Measurements from ENCODE around the gene CHST10.

The CHST10 gene

DNA sequence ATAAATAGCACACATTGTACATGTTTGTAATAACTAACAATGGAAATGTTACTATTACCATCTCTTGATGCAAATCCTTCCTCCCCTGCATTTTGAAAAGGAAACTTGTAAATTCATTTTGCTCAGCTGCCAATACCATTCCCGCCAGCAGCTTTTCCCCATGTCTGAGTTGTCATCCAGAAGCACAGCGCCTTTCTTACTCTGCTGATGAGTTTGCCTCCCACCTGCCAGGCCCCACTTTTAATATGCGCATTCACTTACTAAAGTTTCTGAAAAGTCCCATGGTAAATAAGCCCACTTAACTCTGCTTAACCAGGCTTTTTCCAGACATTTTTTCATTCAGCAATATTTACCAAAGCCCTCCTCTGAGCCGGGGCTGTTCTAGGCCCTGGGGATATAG lies 3.9 kb downstream of the CHST10 start:
- no peak for DNase-seq

DNA sequence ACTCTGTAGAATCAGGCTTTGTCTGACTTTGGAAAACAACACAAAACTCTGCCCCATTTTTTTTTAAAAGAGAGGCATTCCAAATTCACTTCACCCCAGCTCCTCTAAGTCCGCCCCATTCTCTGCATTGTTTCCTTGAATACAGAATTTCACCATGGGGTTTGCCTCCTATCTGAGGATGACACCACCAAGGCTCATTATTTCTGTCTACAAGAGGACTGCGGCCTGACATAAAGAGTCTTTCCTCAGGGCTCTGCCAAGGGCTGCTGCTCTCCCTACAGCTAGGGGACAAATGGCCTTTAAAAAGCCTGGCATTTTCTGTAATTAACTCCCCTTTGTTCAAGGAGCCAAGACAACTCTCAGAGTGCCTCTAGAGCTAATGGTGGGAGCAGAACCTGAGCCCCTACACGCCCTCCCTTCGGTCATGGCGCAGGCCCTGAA lies 4.6 kb downstream of the CHST10 start:
- no peak for DNase-seq

DNA sequence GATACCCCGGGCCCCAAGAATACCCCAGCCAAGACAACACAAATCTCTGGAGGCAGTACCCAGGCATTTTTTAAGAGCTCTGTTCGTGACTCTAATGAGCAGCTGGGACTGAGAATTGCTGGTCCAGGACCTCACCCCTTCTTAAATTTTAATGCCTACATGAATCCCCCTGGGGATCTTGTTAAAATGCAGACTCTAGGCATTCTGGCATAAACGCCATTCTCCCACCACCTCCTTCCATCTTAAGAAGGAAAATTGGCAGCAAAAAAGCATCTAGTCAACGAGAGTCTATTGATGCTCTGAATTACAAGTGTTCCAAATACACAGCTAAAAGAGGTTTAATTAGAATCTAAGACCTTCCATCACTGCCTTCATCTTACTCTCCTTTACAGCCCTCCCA lies 5.0 kb downstream of the CHST10 start:
- DNase-seq, result no peak

DNA sequence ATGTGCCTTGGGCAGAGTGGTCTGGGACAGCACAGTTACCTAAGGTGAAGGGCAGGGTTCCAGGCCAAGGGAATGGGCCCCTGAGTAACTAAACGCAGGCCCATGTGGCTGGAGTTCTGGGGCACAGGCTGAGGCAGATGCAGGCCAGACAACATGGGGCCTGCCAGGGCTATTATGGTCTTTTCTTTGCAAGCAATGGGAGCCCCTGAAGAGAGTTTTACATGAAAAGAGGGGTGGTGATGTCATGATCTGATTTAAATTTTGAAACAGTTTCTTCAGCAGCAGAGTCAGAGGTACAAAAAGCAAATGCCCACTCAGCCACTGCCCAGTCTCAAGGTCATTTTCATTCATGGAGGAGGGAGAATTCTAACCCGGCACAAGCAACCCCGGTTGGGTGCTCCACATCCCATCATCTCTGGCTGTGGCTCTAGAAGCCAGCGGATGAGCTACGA lies 5.6 kb downstream of the CHST10 start:
- DNase-seq, result no peak

DNA sequence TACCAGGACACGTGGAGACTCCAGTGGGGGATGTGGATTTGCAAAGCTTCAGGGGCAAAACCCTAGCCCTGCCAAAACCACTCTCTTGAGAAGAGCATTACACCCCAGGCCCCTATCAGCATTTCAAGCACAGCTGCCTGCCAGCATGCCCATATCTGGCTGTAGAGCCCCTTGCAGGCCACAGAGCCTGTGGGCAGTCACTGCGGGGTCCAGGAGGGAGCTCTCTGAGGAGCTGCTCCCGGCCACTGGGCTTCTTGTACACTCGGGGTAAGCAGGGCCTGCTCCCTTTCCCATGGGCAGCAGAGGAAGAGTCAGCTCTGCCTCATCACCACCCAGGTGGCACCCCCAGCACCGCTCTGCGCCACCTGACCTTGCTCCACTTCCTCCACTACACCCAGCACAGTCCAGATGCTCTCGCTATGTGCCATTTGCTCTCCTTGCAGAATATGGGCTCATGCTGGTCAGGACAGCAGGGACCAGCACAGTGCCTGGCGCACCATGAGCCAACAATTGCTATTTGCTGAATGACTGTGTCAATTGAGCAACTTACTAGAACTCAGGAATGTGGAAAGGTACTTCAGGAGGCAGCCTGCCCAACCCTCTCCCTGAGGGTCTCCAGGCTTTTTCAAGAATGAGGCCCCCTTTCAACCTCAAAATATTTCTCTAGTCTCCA lies 7.4 kb downstream of the CHST10 start:
- no peak for DNase-seq

DNA sequence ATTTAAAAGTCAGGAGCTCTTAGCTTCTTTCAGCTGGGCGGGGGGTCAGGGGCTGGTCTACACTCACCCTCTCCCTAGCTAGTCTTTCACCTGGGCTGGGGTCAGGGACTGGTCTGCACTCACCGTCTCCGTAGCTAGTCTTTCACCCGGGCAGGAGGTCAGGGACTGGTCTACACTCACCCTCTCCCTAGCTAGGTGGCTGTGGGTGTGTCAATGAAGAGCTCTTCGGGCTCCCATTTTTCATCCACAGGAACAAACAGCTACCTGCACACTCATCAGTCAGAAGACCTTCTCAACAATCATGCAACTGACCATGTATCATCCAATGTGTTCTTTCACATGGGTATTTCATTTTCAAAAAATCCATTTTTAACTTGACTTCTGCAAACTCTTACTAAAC lies 8.0 kb downstream of the CHST10 start:
- no peak for DNase-seq

DNA sequence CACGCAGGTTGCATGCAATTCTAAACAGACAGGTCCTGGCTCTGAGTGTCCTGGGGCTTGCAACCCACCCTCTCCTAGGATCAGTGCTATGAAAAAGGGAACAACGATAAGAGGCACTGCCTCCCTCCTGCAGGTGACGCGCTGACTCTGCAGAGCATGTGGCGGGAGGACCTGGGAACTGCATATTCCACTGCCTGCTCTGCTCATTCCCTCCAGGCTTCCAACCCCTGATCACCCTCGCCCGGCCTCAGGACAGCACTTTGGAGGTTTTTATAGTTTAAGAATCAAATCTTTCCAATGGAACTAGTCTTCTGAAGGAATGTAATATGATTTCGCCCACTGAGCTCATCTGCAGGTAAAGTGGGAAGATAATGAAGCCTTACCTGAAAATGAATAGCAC lies 8.5 kb downstream of the CHST10 start:
- DNase-seq, result no peak

DNA sequence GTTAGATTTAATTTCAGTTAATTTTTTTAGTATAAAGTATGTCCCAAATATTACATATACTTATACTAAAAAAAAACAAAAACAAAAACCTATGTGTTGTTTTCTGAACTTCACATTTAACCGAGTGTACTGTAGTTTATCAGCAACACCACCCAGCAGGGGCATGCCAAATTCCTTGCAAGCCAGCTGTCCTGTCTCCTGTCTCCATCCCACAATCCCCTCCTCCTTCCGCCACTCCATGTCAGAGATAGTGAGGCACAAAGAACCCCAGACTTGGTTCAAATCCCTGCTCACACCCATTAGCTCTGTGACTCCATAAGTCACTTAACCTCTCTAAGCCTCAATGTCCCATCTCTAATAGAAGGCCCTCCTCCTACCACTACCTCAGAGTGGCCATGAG lies 9.4 kb downstream of the CHST10 start:
- DNase-seq, result no peak

DNA sequence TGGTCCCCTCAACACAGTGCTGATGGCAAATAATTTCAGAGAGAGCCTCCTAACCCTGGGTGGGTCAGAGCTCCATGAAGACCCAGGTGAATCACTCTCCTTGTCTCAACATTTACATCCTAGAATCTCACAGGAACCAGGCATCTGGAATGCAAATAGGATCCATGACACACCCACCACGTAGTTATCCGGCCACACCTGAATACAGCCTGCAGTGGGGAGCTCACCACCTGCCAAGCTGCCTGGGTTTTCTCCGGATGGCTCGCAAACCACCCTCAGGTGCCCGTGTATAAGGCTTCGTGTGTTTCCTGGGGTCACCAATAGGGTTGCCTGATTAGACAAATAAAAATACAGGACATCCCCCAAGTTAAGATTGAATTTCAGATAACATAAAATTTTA lies 9.9 kb downstream of the CHST10 start:
- no peak for DNase-seq

DNA sequence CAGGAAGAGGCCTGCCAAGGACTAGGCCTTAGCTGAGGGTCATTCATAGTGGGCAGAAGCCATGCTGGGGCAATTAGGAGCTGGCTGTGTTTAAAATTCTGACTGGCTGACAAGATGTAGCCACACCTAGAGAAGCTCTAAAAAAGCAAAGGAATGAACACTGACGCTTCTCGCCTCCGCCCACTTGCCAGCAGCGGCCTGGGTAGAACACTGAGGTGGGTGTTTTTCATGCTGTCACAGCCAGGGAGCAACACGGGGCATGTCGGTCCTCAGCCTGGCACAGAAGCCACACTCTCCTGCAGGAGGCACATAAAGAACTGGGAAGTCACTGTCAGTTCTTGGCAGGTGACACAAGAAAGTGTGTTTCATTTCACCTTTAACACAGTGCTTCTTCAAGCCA lies 10.4 kb downstream of the CHST10 start:
- no peak for DNase-seq

DNA sequence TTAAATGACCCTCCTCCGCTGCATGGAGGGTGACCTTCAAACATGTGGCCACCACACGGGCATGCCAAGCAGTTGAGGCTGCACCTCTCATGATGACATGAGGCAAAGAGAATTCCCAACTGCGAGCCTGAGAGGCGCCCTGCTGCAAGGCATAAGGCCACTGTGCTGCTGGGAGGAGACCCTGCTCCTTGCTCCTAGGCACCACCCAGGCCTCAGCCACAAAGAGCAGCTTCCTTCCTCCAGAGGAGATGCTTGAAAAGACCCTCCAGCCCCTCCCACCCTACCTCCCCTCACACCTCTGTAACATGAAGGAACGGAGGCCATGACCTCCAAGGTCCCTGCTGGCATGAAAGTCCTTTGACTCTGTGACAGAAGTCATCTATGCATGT lies 11.4 kb downstream of the CHST10 start:
- no peak for DNase-seq

DNA sequence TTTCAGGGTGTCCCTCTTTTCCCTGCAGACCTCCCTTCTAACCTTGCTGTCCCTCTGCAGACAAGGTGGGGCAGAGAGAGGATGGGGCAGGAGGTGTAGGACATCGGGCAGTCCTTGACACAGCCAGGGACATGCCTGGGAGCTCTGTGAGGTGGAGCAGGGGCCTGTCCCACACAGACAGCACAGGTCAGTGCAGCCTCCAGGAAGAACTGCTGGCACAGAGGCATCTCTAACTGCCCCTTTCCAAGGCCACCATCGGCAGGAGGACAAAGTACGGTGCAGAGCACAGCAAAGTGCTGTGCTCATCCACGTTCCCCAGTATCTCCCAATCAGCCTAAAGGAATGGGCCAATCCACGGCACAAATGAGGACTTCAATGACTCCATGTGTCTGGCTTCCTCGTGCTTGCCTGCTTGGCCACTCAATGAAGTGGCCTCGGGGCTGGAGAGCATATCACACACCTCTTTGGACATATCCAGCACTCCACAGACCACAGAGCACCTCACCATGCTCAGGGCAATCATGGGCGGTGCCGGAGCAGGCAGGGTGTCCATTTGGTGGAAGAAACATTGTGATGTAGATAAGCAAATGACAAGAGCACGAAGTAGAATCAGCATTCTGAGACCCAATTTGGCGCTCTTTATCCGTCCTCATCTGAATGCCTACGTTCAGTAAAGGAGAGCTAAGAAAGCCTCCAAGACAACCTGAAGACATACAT lies 11.9 kb downstream of the CHST10 start:
- DNase-seq, result no peak

DNA sequence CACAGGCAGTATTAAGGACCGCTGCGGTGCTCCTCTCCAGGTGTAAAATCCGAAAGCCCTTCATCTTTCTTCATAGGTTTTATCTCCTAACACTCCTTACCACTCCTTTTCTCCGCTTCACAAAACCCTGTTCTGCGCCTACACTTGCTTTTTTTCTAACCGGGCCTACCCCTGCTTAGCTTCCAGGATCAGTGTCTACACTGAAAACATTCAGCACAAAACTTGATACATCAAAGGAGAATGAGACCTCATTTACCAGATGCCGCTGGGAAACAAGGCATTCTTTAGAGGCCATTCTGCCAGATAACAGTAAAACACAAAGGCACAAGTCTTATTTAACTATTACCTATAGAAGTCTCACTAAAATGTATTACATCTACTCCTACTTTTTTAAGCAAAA lies 13.1 kb downstream of the CHST10 start:
- no peak for DNase-seq

DNA sequence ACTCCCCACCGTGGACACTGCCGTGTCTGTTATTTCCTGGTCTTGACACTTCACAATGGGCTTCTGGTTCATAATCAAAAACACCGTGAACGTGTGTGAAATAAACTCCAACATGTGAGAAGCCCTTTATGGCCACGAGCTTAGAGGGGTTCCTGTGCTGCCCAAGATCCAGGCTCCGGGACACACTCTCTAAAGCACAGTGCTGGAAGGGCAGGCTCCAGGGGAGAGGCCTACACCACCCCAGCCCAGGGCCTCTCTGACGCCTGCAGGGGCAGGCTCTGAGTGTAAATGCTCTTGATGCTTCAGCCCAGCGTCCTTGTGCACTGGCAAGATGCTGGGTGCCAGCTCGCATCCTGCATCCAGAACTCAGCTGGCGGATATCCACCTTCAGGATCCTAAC lies 13.7 kb downstream of the CHST10 start:
- no peak for DNase-seq

DNA sequence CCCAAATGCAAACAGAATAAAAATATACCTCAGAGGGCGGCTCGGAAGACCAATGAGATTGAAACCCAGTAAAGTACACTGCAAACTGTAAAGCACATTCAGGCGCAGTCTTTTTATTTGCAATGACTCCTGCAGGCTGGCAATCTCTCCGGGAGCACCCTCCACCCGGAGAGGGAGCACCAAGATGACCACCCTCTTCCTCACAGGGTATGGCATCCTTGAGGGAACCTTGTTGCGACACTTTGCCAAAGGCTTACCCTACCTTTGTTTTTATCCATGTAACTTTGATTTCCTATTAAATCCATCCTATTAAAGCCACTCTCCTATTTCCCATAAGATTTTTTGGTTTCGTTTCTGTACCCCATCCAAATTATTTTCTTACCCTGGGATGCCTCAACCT lies 16.2 kb downstream of the CHST10 start:
- DNase-seq, result no peak

DNA sequence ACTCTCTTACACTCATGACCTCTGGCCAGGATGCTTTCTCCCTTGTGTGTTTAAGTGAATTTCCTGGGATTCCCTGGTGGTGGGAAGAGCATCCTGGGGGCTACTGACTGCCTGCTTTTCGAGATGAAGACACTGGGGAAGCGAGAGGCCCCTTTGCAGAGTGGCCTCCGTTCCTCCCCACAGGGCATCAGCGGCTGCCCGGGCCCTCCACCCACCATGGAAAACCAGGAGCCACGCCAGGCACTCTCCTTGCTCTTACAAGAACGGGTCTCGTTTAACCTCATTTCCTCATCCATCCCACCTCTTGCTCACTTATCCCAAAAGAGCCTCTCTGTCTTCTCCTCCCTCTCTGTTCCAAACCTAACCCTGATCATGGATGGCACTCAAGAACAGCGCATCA lies 17.8 kb downstream of the CHST10 start:
- no peak for DNase-seq

DNA sequence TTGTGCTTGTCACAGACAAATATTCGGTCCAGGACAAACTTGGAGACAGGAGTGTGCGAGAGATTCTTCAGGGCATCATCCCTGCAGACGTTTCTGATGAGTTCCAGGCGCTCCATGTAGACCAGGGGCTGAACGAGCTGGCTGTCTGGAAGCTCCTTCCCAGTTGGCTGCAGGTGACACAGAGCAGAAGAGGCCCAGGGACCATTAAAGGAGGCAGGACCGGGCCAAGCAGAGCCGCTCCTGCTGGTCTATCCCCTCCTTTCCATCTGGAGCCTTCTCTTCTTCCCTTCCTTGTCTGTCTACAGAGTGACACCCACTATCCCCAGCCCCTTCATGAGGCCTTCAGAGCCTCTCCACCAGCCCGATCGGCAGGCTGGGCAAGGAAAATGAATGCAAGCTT lies 19.5 kb downstream of the CHST10 start:
- no peak for DNase-seq

DNA sequence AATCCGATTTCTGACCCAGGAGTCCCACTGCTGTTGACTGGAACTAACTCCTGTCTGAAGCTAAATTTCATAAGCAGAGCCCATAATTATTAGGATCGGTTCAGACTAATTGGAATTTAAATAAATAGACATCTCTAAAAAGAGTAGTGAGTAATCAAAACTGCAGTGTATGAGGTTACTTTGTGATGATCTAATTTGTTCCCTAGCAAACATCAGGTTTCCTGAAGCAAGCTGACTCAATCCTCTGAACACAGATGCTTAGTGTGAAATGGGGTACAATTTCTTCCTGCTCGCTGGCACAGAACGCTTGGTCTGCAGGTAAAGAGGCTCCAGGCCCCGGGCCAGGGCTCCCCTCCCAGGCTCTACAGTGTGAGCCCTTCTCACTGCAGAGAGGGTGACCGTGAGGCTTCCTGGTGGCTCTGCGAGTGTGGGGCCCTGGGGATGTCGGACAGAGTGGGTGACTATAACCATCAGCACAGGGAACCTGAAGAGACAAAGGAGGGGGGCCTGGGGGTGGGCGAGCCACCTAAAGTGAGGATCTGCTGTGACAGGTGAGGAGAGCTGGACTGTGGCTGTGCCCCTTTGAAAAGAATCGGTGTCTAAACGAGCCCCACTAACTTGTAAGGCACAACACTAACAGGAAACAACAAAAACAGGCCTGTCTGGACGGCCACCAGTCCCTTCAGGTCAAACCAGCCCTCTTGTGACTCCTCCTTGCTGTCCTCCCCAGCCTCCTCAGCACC lies 20.2 kb downstream of the CHST10 start:
- no peak for DNase-seq

DNA sequence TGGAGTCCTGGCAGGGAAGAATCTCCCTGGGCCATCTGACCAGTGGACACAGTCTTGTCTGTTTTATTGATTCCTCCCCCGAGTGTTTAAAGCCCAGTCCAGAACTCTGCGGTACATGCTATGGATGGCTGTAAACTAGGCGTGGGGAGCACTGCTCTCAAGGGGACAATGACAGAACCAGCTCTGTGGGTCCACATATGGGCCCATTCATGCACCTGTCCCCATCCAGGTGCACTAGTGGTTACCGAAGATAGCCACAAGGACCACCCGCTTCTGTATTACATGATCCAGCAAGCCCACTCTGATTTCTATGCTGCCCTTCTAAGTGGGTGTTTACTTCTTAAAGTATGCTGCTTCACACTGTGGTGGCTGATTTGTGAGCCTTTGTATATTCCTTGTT lies 21.0 kb downstream of the CHST10 start:
- no peak for DNase-seq

DNA sequence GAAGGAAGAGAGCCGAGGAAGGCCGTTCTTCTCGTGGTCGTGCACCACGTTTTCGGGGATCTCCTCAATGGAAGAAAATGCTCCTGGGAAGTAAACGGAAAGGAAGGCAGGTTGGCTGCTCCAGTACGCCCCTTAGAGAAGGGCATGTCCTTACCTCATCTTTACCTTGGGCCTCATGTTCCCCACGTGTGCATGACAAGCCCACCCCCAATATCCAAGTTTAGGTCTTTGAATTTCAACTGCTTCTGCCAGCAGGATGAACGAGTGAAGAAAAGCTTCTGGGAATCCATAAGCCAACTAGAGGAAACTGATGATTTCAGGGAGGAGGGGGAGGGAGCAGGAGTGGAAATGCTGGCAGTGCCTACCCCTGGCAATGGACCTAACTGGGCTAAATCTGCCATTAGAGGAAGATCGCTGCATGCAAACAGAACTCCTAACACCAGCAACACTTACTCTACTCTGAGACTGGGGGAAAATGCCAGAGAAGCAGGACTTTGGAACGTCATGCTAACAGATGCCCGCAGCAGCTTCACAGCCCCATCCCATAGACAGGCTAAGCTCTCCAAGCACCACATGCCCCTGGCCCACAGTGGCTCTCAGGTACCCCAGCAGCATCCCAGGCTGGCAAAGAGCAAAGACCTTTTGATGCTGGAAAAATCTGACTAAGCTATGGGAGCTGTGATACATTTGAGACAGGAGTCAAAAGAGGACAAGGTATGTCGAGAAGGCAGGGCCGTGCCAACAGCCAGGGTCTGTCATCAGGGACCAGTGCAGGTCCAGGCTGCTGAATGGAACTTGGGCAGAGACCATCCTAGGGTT lies 21.7 kb downstream of the CHST10 start:
- DNase-seq, result no peak

DNA sequence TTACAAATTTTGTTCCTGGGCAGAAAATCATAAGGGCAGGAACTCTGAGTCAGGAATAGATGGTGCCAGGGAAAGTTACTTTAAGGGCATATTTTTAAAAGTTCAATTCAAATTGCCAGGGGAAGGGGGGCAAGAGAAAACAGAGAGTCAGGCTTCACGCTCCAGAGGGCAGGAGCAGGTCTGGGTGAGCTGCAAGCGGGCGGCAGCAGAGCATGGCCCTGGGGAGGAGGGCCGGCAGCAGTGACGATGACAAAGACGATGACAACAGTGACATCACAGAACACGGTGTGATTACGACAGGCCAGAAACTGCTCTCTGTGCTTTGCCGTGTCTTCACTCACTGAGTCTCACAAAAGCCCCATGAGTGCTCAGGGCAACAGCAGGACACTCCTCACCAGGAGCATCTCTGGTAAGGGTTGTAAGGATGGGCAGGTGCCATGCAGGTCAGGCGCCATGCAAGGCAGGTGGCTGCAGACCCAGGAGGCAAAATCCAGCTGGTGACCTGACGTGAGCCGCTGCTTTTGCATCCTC lies 23.3 kb downstream of the CHST10 start:
- no peak for DNase-seq

DNA sequence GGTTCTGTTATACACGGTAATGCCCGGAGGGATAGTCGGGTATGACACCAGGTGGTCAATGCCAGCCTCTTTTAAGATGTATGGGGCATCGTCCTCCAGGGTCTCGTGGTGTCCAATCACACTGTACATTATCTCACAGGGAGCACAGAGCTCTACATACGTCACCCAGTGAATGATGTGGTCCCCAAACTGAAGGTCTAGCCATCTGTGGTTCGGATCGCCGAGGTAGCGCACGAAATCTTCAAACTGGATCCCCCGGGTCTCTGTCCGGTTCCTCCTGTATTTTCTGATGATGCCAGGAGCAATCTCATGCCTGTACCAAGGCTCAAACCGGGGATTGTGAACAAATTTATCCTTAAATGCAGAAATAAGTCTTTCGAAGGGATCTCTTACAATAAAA lies 24.1 kb downstream of the CHST10 start:
- DNase-seq, result no peak

DNA sequence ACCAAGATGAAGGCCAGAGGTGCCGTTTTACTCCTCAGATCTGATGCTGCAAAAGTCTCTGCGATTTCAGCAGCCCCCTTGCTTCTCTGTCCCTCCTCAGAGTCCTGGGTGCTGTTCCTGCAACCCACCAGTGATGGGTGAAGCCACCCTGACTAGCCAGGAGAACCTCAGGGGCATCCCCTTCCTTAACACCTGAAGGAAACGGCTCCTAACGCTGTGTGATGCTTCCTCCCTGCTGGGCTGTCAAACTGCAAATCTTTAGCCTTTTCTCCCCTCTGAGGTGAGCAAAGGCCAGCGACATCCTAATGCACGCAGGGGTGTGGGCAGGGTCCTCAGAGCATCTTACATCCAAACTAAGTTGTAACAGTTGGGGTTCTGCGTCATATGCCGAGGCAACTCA lies 24.8 kb downstream of the CHST10 start:
- DNase-seq, result no peak
